ENCODE data around the gene ARID3B. TPM values are rescaled to one million over a fixed set of nuclear protein-coding genes. Genes with fewer than 3 reads are reported as not detected.

Gene ARID3B
- total RNA-seq, 1 experiment from 2014 or later, result 9.3 TPM

DNA sequence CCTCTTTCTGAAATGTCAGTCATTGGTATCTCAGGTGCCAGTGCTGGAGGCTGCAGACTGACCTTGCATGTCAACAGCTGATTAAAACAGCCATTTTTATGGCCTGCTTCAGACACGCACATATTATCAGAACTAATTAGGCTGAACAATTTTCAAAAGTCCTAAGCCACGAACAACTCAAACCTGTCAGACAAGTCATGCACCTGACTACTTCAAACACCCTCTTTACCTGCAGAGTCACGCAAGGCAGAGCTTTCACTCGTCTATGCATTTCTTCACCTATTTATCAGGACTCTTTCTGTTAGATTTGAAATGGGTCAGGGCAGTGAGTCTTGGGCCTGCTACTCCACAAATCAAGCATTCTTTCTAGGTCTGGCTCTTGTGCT, 101.3 kb downstream of the ARID3B start:
- no peak for DNase-seq (ENCODE audit: low read depth)

DNA sequence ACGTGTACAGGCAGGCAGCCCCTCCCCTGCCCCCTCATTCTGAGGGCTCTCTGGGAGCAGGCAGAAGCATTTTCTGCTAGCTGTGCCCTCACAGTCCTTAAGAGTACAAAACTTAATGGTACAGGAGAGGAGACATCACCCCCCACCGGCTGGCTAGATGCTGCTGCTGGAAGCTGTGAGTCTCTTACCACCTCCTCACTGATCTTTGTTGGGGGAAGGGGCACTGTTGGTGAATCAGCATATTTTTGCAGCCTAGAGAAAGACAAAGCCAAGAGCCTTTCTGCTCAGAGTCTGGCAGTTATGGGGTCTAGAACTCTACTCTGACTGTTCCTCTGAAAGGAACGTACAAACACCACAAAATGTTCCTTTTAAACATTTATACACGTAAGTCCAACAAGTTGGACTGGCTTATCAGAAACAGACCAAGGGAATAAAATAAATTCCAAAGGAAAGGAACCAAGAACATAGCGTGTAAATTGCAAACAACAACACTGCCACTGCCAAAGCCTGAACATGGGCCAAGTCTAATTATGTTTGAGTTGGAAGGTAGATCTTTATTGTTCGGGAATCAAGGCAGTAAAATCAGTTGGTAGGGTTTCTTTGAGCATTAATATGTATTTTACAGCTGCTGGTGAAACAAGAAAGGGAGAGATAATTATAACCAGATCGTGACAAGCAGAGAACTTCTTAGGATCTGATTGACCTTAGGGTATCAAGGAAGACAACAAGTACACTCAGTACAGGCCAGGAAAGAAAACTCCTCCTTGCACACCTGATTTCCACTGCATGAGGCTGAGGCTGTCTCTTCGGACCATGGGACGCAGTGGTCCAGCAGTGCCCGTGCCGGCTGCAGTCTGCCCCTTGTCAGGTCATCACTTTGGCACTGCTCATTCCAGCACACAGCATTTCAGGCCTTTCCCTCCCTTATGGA, 102.0 kb downstream of the ARID3B start:
- DNase-seq (ENCODE audit: low read depth), result no peak

GRCh38 chr15:74643665-74644204, 102.7 kb downstream of the ARID3B start:
- no peak for DNase-seq (ENCODE audit: low read depth)

GRCh38 chr15:74646480-74646879, 105.5 kb downstream of the ARID3B start:
- no peak for DNase-seq (ENCODE audit: low read depth)

Other genes with a start within 250 kb of the ARID3B start
- gene CYP11A1, start 173.6 kb upstream of the ARID3B start, total RNA-seq (2014; rRNA removed; shearing (Covaris generic)), result 0.06 and 0.12 TPM in 2 replicates
- 36.2 and 48.3 TPM in 2 replicates for gene SEMA7A, start 107.3 kb upstream of the ARID3B start, total RNA-seq (2014; rRNA removed; shearing (Covaris generic))
- 109 and 115 TPM in 2 replicates for gene UBL7, start 80.1 kb upstream of the ARID3B start, total RNA-seq (2014; rRNA removed; shearing (Covaris generic))
- 55.2 and 57.4 TPM in 2 replicates for gene CLK3, start 74.6 kb downstream of the ARID3B start, total RNA-seq (2014; rRNA removed; shearing (Covaris generic))
- gene EDC3, start 154.8 kb downstream of the ARID3B start, total RNA-seq (2014; rRNA removed; shearing (Covaris generic)), result 4.0 and 5.3 TPM in 2 replicates
- 0.92 and 3.8 TPM in 2 replicates for gene CYP1A1, start 184.3 kb downstream of the ARID3B start, total RNA-seq (2014; rRNA removed; shearing (Covaris generic))
- not detected in 2 replicates for gene CYP1A2, start 207.6 kb downstream of the ARID3B start, total RNA-seq (2014; rRNA removed; shearing (Covaris generic))
- 26.9 and 31.4 TPM in 2 replicates for gene CSK, start 240.9 kb downstream of the ARID3B start, total RNA-seq (2014; rRNA removed; shearing (Covaris generic))

Measured in Daoy (cell line).